ENCODE measurements around the gene EVX1.

EVX1 gene

GRCh38 chr7:27205325-27206280 lies 37.0 kb upstream of the EVX1 start:
- no peak for DNase-seq

GRCh38 chr7:27207348-27207985 lies 35.1 kb upstream of the EVX1 start:
- DNase-seq, result no peak

GRCh38 chr7:27208998-27209397 lies 33.6 kb upstream of the EVX1 start:
- DNase-seq, result no peak

- DNase-seq, result no peak
Measured at GRCh38 chr7:27209933-27210440, 32.6 kb upstream of the EVX1 start.

- DNase-seq, result no peak
Measured at GRCh38 chr7:27210441-27211083, 32.0 kb upstream of the EVX1 start.

- no peak for DNase-seq
Measured at GRCh38 chr7:27211084-27211446, 31.5 kb upstream of the EVX1 start.

- no peak for DNase-seq
Measured at GRCh38 chr7:27211764-27212204, 30.8 kb upstream of the EVX1 start.

GRCh38 chr7:27212497-27213432 lies 29.8 kb upstream of the EVX1 start:
- DNase-seq, result no peak

- DNase-seq, result no peak
Measured at GRCh38 chr7:27213433-27214238, 29.0 kb upstream of the EVX1 start.

- no peak for DNase-seq
Measured at GRCh38 chr7:27214239-27214950, 28.2 kb upstream of the EVX1 start.

GRCh38 chr7:27215356-27215755 lies 27.2 kb upstream of the EVX1 start:
- DNase-seq, result no peak

- no peak for DNase-seq
Measured at GRCh38 chr7:27217951-27218350, 24.7 kb upstream of the EVX1 start.

- no peak for DNase-seq
Measured at GRCh38 chr7:27219821-27220220, 22.8 kb upstream of the EVX1 start.

GRCh38 chr7:27220440-27220955 lies 22.1 kb upstream of the EVX1 start:
- no peak for DNase-seq

GRCh38 chr7:27221201-27221797 lies 21.3 kb upstream of the EVX1 start:
- no peak for DNase-seq

GRCh38 chr7:27223941-27224575 lies 18.5 kb upstream of the EVX1 start:
- DNase-seq, result no peak

- no peak for DNase-seq
Measured at GRCh38 chr7:27224983-27225934, 17.3 kb upstream of the EVX1 start.

- no peak for DNase-seq
Measured at GRCh38 chr7:27229448-27229847, 13.2 kb upstream of the EVX1 start.
